ENCODE data around the gene IPO9. TPM values are rescaled to one million over a fixed set of nuclear protein-coding genes. Genes with fewer than 3 reads are reported as not detected.
A peak's percentile ranks its signal among the peaks of the same experiment; 100 is the strongest.

Gene IPO9
- polyA plus RNA-seq, 1 donor (not counting 4 experiments of a cell fraction or from before 2014, with no cell fraction given), result 38.9 TPM

DNA sequence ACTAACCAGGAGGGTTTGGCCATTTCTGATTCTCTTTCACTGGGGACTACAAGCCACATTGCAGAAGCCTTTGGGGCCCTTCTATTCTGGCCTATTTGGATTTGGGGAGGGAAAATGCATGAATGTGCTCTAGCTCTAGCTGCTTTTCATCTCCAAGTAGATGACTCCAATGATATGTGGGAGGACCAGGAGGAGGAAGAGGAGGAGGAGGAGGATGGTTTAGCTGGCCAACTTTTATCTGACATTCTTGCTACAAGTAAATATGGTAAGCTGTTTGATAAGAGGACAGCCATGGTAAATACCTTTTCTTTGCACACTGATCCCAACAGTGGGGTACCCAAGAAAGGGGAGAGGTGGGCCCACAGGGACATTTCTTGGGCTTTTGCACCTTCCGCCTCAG, 45.7 kb downstream of the IPO9 start:
- H3K27me3 ChIP-seq (ENCODE audit: control insufficient read depth, extremely low read depth, insufficient read depth, low read length), result no peaks in the 10 kb centered on the region

DNA sequence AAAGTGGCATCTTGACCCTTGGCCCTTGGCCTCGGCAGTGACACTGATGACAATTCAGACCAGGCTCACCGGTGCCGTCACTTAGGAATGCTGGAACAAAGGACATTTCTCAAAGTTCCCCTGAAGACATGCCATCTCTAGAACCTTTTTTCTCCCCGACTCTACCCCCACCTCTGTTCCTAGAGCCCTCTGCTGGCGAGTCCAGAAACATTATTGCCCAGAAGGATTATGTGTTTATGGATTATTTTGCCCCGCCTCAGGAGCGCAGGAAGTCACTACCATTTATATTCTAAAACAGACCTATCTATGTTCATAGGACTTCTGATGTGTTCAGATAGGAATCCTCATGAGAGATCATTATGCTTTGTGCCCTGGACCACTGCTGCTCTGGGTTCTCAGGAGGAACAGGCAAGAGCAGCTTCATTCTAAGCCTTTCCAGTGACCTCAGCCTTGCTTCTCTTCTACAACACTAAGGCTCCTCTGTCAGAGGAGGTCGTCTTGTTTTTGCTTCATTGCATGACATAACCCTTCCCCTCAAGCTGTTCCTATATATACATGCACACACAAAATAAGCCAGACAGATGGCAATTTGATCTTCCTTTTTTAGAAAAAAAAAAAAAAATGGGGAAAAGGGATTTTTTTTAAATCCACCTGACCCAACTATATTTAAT, 47.3 kb downstream of the IPO9 start:
- Histone ChIP-seq H3K4me1 (ENCODE audit: control insufficient read depth, extremely low read depth, insufficient read depth, low read length) (peaks cover 4% of the 10 kb centered on the region), H3K36me3 (ENCODE audit: control insufficient read depth in 2 of 2, extremely low read depth in 1 of 2, insufficient read depth in 2 of 2, low read length in 2 of 2) (peaks cover 21 to 28% of the 10 kb centered on the region in 2 experiments), H4K20me1 (ENCODE audit: control insufficient read depth, extremely low read depth, insufficient read depth, low read length) (no peaks in the 10 kb centered on the region), H2AFZ (ENCODE audit: control insufficient read depth, low read length) (no peak overlapping the region), H3K9ac (ENCODE audit: control insufficient read depth, extremely low read depth, insufficient read depth, low read length) (no peak overlapping the region), H3K27ac (ENCODE audit: control insufficient read depth, insufficient read depth, low read length) (no peak overlapping the region), H3K4me3 (ENCODE audit: control insufficient read depth in 2 of 3, extremely low read depth in 1 of 3, insufficient read depth in 2 of 3, low read depth in 1 of 3, low read length in 3 of 3) (no peak overlapping the region), H3K27me3 (ENCODE audit: control insufficient read depth, extremely low read depth, insufficient read depth, low read length) (no peaks in the 10 kb centered on the region), H3K4me2 (ENCODE audit: control insufficient read depth, extremely low read depth, insufficient read depth, low read depth, low read length) (no peak overlapping the region), H3K9me3 (ENCODE audit: control insufficient read depth, low read depth, low read length) (no peaks in the 10 kb centered on the region), H3K79me2 (ENCODE audit: control insufficient read depth, insufficient read depth, low read length) (no peaks in the 10 kb centered on the region), H3K9me1 (ENCODE audit: control insufficient read depth, extremely low read depth, insufficient read depth, low read length) (no peaks in the 10 kb centered on the region)
- no peak for DNase-seq (ENCODE audit: low read depth, low spot score)
- TF ChIP-seq, protein P1, sequence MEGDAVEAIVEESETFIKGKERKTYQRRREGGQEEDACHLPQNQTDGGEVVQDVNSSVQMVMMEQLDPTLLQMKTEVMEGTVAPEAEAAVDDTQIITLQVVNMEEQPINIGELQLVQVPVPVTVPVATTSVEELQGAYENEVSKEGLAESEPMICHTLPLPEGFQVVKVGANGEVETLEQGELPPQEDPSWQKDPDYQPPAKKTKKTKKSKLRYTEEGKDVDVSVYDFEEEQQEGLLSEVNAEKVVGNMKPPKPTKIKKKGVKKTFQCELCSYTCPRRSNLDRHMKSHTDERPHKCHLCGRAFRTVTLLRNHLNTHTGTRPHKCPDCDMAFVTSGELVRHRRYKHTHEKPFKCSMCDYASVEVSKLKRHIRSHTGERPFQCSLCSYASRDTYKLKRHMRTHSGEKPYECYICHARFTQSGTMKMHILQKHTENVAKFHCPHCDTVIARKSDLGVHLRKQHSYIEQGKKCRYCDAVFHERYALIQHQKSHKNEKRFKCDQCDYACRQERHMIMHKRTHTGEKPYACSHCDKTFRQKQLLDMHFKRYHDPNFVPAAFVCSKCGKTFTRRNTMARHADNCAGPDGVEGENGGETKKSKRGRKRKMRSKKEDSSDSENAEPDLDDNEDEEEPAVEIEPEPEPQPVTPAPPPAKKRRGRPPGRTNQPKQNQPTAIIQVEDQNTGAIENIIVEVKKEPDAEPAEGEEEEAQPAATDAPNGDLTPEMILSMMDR (optimal IDR thresholded peaks at IDR 0.05 in 1 of 3, IDR thresholded peaks at IDR 0.05 in 1 of 3, conservative IDR thresholded peaks at IDR 0.05 in 1 of 3; ENCODE audit: extremely low read depth in 1 of 3, insufficient read depth in 2 of 3, low read length in 3 of 3), result peak; percentile 31 to 41 (median 36)
- no peak for TF ChIP-seq EZH2 (IDR thresholded peaks at IDR 0.05; ENCODE audit: low read length)
- no peak for FAIRE-seq
- dilution Hi-C loops (cut with MboI; ENCODE audit: extremely low pct_ligation_motif_present, low sequenced_read_pairs), result no loop called here

More for the DNA sequence above, 45.7 kb downstream of the IPO9 start:
- Histone ChIP-seq H3K4me2 (ENCODE audit: control insufficient read depth, extremely low read depth, insufficient read depth, low read depth, low read length) (no peak overlapping the region), H3K9ac (ENCODE audit: control insufficient read depth, extremely low read depth, insufficient read depth, low read length) (no peak overlapping the region), H3K36me3 (ENCODE audit: control insufficient read depth in 2 of 2, extremely low read depth in 1 of 2, insufficient read depth in 2 of 2, low read length in 2 of 2) (peaks cover 27 to 37% of the 10 kb centered on the region in 2 experiments), H4K20me1 (ENCODE audit: control insufficient read depth, extremely low read depth, insufficient read depth, low read length) (no peaks in the 10 kb centered on the region), H2AFZ (ENCODE audit: control insufficient read depth, low read length) (no peak overlapping the region), H3K79me2 (ENCODE audit: control insufficient read depth, insufficient read depth, low read length) (no peaks in the 10 kb centered on the region), H3K9me3 (ENCODE audit: control insufficient read depth, low read depth, low read length) (no peaks in the 10 kb centered on the region), H3K4me3 (ENCODE audit: control insufficient read depth in 2 of 3, extremely low read depth in 1 of 3, insufficient read depth in 2 of 3, low read depth in 1 of 3, low read length in 3 of 3) (no peak overlapping the region), H3K27ac (ENCODE audit: control insufficient read depth, insufficient read depth, low read length) (no peak overlapping the region), H3K4me1 (ENCODE audit: control insufficient read depth, extremely low read depth, insufficient read depth, low read length) (peaks cover 4% of the 10 kb centered on the region), H3K9me1 (ENCODE audit: control insufficient read depth, extremely low read depth, insufficient read depth, low read length) (no peaks in the 10 kb centered on the region)
- no peak for FAIRE-seq
- TF ChIP-seq EZH2 (IDR thresholded peaks at IDR 0.05; ENCODE audit: low read length), result no peak
- TF ChIP-seq, protein P1 (optimal IDR thresholded peaks at IDR 0.05 in 1 of 3, IDR thresholded peaks at IDR 0.05 in 1 of 3, conservative IDR thresholded peaks at IDR 0.05 in 1 of 3; ENCODE audit: extremely low read depth in 1 of 3, insufficient read depth in 2 of 3, low read length in 3 of 3), result no peak
- no peak for DNase-seq (ENCODE audit: low read depth, low spot score)
- dilution Hi-C loops (cut with MboI; ENCODE audit: extremely low pct_ligation_motif_present, low sequenced_read_pairs), result no loop called here
